GM21576 (cell line): ENCODE results near the gene PPA2.

Experiments used
- ATAC-seq: cut with Tn5 transposase; IDR thresholded peaks from one replicate; pipeline ENCODE4 v1.9.1; 2021; ENCODE audit warnings: mild to moderate bottlenecking, moderate library complexity; ENCODE audit not compliant: unreplicated experiment

PPA2 gene

DNA sequence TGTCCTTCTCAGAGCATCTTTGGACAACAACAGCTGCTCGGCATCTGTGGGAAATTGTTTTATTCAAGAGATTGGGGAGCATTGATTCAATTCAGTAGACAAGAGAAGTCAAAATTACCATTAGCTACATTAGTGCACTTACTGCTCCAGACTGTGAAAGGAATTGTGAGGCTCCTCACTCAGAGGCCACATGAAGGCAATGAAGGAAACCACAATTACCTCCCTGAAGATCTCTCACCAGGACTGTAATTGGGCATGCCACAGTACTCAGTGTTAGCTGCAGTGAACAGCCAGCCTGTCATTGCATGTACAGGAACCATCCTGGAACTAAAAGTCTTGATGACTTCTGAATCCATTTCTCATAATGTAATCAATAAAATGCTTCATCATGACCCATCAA lies 144.8 kb downstream of the PPA2 start:
- no peak for ATAC-seq

DNA sequence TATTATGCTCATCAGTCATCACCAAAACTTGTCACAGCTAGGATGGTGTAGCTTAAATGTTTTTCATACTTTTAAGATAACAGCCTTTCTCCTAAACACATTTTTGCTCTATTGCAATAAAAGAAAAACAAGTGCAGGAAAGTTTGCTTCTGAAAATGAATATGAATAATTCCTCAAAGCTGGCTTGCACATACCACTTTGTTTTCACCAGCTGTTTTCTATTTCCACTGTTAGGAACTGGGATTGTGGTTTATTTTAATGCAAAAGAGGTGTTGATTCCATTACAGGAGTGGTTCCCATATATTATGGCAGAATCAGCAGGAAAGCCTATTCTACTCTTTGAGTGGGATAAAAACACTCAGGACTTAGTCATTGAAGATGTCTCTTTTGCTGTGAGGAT lies 145.9 kb downstream of the PPA2 start:
- no peak for ATAC-seq

DNA sequence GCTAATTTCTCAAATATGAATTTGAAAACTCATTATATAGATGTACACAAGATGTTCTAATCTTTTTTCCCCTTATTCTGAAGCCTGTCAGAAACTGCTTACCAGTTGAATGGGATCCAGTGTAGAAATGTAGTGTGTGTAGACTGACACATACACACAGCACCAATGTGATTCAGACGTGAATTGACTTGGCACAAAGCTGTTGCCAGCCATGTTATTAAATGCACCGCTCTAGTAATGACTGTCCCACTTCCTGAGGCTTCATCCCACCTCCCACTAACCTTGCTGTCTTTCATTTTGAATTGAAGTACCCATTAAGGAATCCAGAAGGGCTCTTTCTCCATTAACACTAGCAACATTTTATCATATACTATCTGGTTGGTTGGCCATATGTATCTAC lies 146.6 kb downstream of the PPA2 start:
- no peak for ATAC-seq
